ENCODE data around the gene MAP3K12.
"Not testable (repeated sequence)": the region's sequence is repeated elsewhere in the genome, so short reads cannot be mapped to it uniquely, and the experiment has no call there.

The MAP3K12 gene

DNA sequence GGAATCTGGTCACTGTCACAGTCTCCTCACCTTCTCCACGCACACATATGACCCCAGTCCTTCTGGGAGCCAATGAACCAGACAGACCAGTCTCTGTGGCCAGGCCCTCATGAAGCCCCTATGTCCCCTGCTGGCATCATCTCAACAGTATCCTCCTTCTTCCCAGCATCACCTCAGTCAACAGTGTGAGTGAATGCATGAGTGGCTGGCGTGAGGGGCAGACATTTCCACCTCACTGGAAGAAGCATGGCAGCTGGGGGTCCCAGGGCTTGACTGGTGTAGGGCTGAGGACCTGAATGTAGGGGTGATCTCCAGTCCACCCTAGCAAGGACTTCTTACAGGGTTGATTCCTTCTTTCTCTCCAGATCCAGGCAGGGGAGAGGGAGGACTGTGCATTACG lies 1.8 kb downstream of the MAP3K12 start:
- in situ Hi-C loops (cut with HindIII; ENCODE audit: low pct_ligation_motif_present, low pct_unique_long_range_greater_than_20kb, low sequenced_read_pairs), result no loop called here
- no peak for DNase-seq

DNA sequence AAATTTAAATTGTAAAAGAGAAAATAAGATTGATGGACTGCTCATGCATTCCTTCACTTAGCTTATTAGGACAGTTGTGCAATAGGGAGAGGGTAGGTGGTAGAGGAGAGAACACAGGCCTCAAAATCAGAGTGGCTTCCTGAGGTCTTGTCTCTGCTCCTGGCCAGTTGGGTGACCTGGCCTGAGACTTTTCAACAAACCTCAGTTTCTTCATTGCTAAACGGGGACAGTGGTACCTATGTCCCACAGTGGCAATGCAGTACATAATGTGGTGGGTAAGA lies 2.6 kb downstream of the MAP3K12 start:
- DNase-seq, result no peak
- in situ Hi-C loops (cut with HindIII; ENCODE audit: low pct_ligation_motif_present, low pct_unique_long_range_greater_than_20kb, low sequenced_read_pairs), result no loop called here

DNA sequence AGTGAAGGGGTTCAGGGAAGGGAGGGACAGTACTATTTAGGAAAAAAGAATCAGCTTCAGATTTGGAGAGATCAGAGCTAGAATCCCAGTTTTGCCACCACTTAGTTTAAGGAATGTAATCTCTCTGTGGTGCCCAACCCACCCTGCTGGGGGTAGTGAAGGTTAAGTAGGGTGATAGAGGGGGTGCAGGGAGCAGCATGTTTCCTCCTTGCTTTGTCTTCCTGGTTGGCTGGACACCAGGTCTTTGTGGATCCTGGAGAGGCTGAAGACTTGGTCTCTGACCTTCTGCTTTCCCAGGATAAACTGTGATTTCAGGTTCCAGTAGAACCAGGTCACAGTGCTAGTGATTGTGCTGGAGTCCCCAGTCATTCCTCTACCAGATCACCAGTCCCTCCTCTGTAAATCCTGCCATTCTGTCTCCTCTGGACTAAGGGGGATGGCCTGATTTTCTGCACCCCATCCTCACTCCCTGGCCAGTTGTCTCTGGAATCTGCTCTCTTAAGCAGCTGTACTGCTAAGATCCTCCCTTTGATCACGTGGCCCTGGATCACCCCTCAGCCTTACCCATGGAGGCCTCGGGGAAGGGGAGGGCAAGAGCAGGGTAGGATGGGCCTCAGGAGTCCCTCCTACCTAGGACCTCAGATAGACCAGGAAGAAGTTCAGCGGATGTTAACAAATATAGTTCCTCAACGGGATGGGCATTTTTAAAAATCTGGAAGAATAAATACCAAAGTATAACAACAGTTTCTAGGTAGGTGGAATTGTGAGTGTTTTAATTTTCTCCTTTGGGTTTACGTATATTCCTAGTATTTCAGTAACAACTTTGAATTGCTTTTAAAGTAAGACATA lies 3.1 kb downstream of the MAP3K12 start:
- in situ Hi-C loops (cut with HindIII; ENCODE audit: low pct_ligation_motif_present, low pct_unique_long_range_greater_than_20kb, low sequenced_read_pairs), result no loop called here
- DNase-seq, result peak; percentile 95

DNA sequence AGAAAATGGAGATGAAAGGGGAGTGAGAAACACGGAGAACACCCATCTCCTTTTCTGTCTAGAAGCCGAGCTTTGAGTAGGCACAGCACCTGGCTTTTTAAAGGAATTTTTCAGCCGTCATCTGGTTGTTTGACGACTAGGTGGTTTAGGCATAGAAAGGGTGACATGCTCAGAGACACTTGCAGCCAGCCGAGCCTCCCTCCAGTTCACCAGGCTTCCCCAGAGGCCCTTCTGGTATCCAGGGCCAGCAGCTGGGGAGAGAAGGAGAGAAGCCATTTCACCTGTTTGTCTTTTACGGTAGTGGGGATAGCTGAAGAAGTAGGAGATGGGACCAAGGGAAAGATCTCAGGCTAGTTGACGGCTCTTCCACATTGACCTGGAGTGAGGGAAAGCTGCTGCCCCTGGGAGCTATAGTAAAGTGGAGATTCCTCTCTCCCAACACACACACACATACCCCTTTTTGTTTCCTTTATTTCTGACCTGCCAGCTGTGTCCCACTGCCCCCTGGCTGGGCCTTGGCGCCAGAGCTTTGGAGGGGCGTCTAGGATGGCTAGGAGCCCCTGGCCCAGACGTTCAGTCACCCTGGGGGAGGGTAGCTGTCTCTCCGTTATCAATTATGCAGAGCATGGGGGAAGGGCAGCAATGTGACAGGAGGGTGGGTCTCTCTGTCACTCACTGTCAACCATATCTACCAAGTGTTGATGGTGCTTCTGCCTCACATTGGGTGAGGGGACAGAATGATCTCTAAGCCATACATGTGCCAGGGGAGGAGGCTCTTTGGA lies 5.5 kb downstream of the MAP3K12 start:
- in situ Hi-C loops (cut with HindIII; ENCODE audit: low pct_ligation_motif_present, low pct_unique_long_range_greater_than_20kb, low sequenced_read_pairs), result no loop called here
- no peak for DNase-seq

DNA sequence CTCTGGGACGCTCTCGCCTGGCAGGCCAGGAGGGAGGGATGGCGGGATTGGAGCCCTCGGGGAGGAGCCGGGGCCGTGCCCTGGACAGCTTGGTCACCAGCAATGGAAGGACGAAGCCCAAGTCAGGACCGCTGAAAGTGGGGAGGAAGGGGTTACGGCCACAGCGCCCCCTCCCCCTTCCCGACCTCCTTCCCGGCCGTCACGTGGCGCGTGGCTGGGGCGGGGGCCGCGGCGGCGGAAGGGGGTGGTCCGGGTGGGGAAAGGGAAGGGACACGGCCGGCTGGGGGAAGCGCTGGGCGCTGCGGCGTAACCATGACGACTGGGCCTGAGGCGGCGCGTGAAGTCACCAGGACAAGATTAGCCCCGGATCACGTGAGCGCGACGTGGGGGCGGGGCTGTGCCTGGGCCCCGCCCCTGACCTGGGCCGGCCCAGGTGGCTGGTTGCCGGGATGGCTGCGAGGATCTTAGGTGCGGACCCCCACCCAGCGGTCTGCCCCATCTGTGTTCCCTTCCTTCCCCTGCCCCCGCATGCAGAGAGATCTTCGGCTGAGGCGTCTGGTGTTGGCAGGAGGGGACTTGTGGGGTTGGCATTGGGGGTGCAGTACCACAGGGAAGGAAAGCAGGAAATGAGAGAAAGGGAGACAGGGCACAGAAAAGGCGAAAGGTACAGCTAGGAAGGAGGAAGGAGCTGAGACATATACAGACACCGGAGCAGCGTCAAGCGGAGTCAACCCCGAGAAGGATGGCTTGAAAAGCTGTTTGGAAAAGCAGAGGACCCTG lies 6.2 kb downstream of the MAP3K12 start:
- in situ Hi-C loops (cut with HindIII; ENCODE audit: low pct_ligation_motif_present, low pct_unique_long_range_greater_than_20kb, low sequenced_read_pairs), result no loop called here
- DNase-seq, result peak; percentile 96

DNA sequence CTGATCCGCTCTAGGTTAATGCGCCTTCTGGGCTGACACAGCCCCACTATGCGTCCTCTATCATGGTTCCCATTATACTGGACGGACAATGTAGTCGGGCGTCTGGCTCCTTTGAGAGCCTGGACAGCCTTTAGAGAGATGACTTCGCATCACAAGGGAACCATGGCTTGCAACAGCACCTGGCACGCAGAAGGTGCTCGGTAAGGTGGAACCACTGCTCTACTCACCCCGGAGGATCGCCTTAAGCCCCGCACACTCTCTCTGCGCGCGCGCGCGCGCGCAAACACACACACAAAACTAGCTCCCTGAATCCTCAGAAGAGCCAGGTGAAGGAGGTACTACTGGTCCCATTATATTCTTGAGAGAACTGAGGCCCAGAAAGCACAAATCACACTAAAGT lies 7.1 kb downstream of the MAP3K12 start:
- DNase-seq, result no peak
- in situ Hi-C loops (cut with HindIII; ENCODE audit: low pct_ligation_motif_present, low pct_unique_long_range_greater_than_20kb, low sequenced_read_pairs), result no loop called here

DNA sequence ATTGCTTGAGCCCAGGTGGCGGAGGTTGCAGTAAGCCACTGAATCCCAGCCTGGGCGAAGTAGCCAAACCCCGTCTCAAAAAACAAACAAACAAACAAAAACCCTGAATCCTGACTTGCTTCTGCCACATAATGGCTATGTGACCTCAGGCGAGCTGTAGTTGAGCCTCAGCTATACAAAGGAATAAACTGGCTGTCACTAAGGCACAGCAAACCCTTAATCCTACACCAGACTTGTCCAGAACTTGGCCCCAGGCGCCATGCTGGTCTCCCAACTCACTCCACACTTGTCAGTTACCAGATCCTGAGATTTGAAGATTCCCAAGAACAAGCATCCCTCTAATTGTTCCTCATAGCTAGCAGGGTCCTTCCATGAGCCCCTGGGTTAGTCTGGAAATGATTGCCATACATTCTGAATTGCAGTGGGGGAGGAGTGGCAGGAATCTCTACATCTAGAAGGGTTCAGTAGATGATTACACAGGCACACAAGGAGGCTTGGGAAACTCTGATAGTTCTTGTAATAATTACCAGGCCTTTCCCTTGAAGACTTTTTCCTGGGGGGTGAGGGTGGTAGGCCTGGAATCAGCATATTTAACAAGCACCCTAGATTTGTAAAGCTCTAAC lies 9.9 kb downstream of the MAP3K12 start:
- in situ Hi-C loops (cut with HindIII; ENCODE audit: low pct_ligation_motif_present, low pct_unique_long_range_greater_than_20kb, low sequenced_read_pairs), result no loop called here
- peak; percentile 67 for DNase-seq

DNA sequence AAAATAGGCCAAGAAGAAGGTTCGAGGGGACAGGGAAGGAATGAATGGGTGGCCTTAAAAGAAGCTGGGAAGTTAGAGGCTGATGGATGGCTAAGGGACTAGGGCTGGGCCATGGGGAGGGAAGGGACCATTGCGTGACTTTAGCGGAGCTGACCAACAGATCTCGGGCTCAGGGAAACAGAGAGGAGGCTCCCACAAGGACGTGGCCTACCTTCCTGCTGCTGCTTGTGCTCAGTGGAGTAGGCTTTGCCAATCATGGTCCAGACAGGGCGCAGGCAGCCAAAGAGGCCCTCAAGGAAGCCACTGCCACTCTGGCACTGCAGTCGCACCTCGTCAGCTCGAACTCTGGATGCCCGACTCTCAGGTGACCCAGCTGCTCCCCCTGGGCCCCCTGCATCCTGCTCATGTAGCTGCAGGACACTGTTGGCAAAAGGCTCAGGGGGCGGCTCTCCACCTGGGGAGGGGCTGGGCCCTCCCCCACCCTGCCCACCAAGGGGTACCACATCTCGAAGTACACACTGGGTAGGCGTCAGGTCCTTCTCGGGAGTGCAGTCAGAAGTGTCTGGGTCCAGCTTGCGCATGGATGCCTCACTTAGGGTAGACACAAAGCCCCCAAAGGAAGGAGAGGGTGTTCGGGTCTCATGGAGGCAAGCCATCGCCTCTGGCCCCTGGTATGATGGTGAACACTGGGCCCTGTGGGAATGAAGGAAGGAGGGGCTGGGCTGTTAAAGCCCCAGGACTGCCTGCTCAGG lies 12.3 kb downstream of the MAP3K12 start:
- in situ Hi-C loops (cut with HindIII; ENCODE audit: low pct_ligation_motif_present, low pct_unique_long_range_greater_than_20kb, low sequenced_read_pairs), result no loop called here
- no peak for DNase-seq

DNA sequence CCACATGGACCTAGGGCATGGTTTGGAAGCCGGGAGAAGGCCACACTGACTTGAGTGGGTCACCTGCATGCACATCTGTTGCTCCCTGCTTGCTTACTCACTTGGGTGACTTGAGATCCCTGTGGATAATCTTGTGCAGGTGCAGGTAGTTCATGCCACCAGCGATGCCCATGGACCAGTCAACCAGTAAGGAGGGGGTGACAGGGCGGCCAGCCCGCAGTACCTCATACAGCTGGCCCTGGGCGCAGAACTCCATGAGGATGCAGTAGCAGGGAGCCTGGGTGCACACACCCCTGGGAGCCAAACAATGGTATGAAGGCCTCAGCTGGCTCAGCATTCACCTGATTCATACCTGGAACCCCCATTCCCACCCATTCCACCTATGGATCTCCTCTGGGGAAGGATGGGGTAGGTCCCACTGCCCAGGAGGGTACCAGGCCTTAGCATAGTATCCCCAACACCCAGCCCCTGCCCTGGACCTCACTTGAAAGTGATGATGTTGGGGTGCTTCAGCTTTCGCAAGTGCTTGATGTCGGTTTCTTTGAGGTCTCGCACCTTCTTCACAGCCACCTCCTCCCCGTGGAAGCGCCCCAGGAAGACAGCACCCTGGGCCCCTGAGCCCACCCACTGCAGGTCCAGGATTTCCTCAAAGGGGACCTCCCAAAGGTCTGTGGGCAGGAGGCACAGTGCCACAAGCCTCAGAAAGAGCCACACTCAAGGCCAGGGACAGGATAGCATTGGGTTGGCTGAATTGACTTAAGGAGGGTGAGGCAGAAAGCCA lies 13.1 kb downstream of the MAP3K12 start:
- in situ Hi-C loops (cut with HindIII; ENCODE audit: low pct_ligation_motif_present, low pct_unique_long_range_greater_than_20kb, low sequenced_read_pairs), result no loop called here

DNA sequence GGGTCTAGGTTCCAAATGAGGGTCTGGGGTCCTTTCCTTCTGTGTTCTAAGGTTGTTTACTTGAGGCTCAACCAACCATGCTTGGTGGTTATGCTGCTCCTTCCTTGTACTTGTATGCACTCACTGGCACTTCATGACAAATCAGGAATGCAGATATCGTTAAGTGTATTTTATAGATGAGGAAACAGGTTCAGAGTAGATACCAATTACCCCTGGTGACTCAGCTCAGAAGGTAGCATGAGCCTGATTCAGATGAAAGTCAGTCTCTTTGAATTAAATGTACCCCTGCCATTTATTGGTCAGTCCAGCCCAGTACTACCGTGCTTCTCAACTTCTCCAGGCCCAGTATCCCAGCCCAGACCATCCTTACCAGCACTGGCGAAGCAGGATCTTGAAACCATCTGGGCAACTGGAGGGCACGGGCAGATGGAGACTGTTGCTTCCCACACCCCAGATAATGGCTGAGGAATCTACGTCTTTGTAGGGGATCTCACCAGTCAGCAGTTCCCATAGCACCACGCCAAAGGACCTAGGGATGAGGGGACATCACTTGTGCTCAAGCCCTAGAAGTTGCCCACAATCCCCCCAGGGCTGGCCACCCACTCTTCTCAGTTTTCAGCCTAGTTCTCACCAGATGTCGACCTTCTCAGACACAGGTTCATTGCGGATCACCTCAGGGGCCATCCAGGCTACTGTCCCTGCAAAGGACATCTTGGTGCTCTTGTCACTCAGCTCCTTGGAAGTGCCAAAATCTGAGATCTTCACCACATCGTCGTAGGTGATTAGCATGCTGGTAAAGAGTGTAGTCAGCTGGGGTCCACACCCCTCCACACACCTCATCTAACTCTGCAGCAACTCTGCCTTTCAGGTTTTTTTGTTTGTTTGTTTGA lies 14.3 kb downstream of the MAP3K12 start:
- in situ Hi-C loops (cut with HindIII; ENCODE audit: low pct_ligation_motif_present, low pct_unique_long_range_greater_than_20kb, low sequenced_read_pairs), result no loop called here
- DNase-seq, result no peak

More for the DNA sequence above, 13.1 kb downstream of the MAP3K12 start:
- no peak for DNase-seq

DNA sequence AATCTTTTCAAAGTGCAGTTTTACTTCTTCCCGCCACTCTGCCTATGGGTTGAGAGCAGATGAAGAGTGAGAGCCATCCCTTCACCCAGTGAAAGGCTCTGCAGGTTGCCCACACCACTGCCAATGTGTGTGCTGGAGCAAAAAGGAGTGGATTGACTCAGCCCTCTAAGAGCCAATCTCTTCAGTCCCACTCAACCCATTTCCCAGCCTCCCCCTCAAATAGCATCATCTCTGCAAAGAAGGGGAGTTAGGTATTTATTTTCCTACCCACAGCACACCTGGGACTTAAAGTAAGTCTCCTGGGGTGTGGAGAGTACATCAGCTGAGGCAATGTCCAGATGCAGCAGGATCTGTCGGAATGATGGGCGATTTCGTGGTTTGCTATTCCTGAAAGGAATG lies 15.3 kb downstream of the MAP3K12 start:
- DNase-seq, result no peak
- in situ Hi-C loops (cut with HindIII; ENCODE audit: low pct_ligation_motif_present, low pct_unique_long_range_greater_than_20kb, low sequenced_read_pairs), result no loop called here

DNA sequence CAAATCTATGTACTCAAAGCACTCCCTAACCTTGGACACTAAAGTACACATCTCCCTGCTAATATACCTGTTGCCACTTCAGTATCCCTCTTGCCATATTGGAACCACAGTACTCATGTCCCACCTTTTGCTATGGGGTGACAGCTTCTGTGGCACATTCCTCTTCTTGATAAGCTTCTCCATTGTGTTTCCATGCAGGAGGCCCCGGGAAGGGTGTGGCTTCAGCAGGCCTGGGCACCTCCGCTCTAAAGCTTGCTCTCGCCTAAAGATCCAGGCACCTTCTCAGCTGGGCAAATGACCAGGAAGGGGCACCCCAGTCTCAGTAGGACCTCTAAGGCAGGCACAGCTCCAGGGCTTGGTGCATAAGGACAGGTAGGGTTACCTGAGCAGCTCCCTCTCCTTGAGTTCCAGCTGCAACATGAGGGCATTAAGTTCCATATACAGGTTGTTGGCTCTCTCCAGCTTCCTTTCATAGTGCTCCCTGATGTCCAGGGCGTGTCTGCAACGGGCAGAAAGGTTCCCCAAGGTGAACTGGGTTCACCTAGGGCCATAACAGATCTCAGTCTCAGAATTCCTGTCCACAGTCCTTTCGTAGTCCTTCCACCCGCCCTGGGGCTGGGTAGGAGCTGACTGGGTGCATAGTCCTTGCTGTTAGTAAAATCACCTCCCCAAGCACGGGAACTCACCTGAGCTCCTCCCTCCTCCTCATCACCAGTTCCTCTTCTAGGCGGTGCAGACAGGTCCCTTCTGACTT lies 15.9 kb downstream of the MAP3K12 start:
- DNase-seq, result no peak
- in situ Hi-C loops (cut with HindIII; ENCODE audit: low pct_ligation_motif_present, low pct_unique_long_range_greater_than_20kb, low sequenced_read_pairs), result no loop called here

DNA sequence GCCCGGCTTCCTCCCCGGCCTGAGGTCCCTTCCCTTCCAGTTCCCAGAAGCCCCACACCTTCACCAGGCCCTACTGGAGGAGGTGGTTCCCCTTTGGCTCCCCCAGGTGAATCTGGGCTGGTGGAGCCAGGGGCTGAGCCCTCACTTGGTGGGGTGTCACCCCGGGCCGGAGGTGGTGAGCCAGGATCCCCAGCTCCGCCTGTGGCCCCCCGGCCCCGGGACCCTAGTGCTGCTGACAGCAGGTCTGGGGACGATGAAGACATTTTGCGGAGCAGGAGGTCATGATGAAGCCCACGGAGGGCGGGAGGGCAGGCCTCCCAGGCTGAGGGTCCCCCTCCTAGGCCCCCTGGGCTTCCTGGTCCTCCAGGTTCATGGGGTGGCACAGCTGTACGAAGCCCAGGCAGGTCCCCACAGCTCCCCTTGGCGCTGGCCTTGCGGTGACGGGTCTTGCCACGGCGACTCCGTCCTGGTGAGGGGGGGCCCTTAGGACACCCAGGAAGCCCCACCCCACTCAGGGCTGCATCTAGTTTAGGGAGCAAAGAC lies 16.6 kb downstream of the MAP3K12 start:
- in situ Hi-C loops (cut with HindIII; ENCODE audit: low pct_ligation_motif_present, low pct_unique_long_range_greater_than_20kb, low sequenced_read_pairs), result no loop called here
- DNase-seq, result no peak

DNA sequence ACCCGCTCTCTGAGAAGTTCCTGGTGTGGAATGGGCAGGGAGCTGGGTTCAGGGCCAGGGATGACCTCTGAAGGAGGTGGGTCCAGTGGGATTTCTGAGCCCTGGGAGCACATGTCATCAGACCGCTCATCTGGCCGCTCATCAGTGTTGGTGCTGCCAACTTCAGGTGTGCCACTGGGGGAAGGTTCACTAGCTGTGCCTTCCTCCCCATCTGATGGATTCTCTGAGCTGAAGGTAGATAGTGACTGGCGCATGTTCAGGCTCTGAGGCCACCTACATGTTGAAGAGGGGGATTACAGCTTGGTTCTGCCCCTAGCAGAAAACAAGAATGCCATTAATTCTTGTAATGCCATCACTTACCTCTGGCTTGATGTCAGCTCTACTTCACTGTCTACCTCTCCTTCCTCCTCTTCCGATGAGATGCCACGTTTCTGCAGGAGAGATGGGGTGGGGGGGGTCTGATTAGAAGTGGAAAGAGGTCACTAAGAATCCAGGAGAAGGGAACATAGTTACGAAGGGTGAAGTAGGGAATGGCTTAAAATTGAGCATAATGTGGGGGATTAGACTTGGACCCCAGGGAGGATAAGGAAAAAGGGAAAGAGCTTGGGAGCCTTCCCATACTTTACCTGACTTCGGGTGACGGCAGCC lies 17.2 kb downstream of the MAP3K12 start:
- DNase-seq, result peak; percentile 57
- in situ Hi-C loops (cut with HindIII; ENCODE audit: low pct_ligation_motif_present, low pct_unique_long_range_greater_than_20kb, low sequenced_read_pairs), result no loop called here

DNA sequence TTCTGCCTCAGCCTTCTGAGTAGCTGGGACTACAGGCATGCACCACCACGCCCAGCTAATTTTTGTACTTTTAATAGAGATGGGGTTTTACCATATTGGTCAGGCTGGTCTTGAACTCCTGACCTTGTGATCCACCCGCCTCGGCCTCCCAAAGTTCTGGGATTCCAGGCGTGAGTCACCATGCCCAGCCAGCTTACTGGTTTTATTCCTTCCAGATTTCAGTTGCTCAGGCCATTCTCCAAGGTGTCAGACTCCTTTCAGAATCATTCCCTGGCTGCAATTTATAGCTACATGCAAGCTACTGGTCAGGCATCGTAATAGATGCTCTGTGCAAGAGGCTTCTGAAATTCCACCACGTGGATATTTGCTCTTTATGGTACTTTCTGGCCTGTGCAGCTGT lies 17.8 kb downstream of the MAP3K12 start:
- in situ Hi-C loops (cut with HindIII; ENCODE audit: low pct_ligation_motif_present, low pct_unique_long_range_greater_than_20kb, low sequenced_read_pairs); DNase-seq: not testable (repeated sequence)

Data from ACHN (cell line).